Measurements from ENCODE around the gene IGSF9B.

Gene IGSF9B

DNA sequence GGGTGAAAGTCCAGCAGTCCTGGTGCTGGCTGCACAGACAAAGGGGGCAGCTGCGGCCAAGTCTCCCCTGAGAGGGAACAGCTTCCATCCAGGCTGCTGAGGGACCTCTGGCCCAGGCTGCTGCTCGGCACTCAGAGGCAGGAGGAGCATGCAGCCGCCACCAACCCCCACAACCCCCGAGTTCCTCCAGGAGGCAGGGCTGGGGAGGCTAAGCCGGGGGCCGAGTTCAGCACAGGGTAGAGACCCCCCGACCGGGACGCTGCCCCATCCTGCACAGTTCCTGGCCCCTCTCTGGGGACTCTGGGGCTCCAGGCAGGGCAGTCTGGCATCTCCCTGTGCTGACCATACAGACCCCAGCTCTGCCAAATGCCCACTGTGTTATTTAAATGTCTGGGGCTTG lies 20.2 kb downstream of the IGSF9B start:
- DNase-seq (ENCODE audit: low spot score): no peak

DNA sequence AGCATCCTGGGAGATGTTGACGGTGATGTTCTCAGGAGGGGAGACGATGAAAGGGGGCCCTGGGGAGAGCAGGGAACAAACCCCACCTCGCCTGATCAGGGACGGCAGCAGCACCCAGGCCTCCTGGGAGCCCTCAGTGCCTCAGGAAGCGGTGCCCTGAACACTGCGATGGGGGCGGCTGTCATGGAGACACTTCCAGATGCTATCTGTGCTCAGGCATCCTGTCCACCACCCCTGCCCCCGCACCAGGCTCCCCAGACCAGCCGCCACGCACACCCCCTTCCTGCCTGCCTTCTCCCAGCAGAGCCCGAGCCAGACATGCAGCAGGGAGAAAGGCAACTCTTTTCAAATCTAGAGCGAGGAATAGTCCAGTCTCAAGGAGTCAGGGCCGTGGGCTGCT lies 20.6 kb downstream of the IGSF9B start:
- no peak for DNase-seq (ENCODE audit: low spot score)

DNA sequence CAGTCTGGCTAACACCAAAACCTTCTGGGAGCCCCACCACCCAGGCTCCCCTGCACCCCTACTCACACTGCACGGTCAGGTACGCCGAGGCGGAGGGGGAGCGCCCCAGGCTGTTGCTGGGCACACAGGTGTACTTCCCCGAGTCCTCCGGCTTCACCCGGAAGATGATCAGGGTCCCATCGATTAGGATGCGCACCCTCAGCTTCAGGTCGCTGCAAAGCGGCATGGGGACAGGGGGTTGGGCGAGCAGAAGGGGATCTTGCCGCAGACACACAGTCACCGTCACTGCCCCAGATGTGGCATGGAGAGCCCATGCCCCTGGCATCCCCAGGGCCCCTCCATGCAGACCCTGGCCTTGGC lies 21.2 kb downstream of the IGSF9B start:
- no peak for DNase-seq (ENCODE audit: low spot score)

DNA sequence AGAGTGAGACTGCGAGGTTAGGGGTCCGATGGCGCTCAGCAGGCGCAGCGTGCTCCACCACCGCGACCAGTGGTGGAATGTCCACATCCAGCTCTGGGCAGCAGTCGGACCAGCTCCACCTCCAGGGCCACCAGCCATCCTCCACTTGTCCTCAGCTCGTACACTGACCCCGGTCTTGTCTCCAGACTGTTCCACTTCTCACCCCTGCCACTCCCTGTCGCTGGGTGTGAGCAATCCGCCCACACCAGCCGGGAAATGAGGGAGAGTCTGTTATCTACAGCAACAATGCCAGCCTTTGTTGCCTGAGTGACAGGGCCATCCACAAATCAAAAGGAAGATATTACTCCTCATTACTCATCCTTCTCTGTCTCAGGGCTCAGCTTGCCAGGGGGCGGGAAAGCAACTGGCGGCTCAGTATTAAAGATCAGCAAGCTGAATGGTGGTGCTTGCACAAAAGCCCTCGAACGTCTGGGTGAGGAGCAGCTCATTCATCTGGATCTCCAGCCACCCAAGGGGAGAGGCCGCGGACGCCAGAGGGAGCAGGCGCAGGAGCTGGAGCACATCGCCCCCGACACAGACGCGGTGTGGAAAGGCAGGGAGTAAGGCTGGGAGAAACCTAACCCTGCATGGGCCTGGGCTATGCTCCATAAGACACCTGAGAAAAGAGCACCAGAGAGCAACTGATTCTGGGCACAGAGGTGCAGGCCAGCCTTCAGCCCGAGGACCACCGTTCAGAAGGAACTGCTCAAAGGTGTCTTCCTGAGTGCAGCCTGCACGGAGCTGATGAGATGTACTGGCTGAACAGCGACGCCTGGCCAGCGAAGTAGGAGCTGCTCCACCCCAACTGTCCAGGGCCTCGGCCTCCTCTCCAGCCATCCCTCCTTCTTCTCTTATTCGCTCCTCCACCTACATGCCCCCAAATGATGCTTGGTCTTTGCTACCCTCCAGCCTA lies 21.9 kb downstream of the IGSF9B start:
- peak; percentile 96 for DNase-seq (ENCODE audit: low spot score)

DNA sequence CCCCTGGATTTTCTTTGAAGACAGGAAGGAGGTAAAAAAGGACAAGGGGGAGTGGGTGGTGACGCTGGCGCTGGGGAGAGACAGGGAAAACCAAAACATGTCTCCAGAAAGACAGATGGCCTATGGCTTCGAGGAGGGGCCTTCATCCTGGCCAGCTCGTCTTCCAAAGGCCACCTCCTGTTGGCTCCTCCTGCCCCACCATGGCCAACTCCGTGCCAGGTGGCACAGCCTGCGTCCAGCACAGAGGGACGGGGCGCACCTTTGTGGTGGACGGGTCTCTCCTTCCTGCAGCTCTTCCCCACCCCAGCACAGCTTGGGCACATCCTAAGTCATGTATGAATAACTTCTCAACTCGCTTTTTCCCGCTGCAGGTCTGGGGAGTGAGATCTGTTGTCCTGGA lies 22.7 kb downstream of the IGSF9B start:
- DNase-seq (ENCODE audit: low spot score): no peak

DNA sequence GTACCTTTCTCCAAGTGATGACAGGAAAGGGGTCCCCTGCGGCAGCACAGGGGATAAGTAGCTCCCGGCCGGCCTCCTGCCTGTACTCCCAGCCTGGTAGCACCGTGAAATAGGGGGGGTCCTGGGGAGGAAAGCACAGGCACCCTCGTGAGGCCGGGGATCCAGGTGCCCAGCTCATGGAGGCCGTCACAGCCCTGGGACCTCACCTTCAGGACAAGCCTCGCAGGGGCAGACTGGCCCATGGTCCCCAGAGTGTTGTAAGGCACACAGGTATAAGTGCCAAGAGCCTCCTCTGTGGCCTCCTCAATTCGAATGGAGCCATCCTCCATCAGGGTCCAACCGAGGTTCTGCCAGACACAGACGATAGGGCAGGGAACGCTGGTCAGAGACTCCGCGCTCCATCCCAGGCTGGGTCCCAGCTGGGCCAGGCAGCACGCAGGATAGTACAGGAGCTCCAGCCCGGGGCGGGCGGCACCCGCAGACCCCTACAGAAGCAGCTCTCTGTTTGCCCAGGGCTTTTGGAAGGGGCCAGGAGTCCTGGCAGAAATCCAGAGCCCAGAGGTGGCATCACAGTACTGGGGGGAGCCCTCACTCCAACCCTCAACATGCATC lies 25.2 kb downstream of the IGSF9B start:
- DNase-seq (ENCODE audit: low spot score): no peak

DNA sequence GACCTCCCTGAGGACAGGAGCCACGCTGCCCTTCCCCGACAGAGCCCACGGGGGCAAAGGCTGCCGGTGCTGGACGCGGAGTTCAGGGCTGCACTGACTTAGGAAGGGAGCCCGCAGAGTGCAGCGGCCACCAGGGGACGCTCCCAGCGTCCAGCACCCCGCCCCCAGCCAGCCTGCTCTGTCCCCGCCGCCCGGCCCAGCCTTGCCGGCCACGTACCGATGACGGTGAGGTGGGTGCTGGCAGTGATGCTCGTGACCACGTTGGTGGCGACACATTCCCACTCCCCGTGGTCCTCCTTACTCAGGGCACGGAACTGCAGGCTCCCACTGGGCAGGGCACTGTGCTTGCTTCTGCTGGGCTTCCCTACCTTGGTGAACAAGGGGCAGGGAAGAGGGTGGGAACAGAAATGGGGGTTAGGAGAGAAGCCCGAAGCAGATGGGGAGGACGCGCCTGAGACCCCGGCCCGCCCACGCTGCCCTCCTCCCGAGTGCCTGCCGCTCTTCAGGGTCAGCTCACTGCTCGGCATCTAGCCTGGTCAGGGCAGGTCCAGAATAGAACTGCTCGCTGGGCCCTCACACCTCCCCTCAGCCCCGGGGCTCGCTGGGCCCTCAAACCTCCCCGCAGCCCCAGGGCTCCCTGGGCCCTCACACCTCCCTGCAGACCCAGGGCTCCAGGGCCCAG lies 25.9 kb downstream of the IGSF9B start:
- no peak for DNase-seq (ENCODE audit: low spot score)

DNA sequence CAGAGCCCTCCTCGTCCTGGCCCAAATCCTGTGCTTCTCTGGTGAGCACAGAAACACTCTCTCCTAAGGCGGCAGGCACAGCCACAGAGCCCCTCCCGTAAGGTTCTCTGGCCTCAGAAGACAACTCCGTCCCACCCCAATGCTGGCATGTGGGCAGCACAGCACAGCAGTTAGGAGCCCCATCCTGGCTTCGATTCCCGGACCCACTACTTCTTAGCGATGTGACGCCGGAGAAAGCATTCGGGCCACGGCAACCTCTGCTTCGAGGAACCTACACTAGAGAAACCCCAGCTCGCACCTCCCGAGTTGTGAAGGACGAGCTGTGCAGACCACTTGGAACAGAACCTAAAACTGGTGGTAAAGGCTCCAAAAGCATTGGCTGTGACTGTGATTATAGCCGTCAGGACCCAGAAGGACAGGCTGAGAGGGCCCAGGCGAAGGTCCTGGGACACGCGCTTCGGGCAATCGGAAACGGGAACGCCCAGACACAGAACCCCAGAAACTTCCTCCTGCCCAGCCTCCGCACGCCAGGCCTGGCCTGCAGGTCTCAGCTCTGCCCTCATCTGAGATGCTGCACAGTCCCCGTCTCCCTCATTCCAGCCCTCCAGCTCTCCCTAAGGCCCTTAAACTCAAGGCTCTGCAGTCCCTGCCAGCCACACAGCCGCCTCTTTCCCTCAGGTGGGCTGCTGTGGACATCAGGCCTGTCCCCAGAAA lies 26.6 kb downstream of the IGSF9B start:
- no peak for DNase-seq (ENCODE audit: low spot score)

DNA sequence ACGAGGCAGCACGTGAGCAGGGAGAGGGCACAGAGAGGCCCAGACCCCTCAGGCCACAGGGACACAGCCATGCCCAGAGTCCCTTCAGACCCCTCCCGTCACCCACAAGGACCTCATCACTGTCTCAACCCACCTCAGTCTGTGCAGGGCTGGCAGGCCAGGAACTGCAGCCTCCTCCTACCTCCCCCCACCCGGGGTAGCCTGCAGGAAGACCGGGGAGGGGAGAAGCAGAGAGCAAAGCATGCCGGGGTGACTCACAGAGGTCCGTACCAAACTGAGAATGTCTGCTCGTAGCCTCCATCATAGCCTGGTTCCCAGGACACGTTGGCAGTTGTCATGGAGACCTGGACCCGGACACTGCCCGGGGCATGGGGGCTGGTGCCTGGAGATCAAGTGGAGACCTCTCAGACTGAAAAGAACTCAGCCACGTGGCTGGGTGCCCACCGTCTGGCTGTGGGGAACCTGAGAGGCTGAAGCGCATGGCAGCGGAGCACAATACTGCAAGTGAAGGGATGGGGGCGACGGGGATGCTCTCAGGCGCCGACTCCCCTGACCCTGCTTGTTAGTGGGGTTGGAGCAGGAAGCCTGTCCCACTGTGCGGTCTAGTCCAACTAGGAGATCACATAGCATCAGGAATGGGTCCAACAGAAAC lies 27.2 kb downstream of the IGSF9B start:
- DNase-seq (ENCODE audit: low spot score): no peak

DNA sequence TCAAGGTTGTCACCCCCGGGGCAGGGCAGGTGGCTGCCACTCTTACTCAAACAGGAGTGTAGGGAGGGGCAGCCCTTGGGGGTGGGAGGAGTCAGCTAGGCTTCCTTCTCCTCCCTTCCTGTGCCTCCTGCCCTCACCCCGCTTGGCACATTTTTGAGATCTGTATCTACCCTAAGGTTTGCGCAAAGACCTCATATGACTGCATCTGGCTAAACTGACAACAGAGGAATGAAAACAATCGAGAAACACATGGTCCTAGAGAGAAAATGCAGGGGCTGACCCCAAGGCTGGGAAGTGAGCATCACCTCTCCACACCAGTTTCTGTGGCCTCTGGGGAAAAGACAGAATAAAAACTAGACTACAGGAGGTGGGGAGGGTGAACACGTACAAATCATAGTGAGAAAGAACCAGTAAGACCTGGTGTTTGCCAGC lies 28.1 kb downstream of the IGSF9B start:
- no peak for DNase-seq (ENCODE audit: low spot score)

DNA sequence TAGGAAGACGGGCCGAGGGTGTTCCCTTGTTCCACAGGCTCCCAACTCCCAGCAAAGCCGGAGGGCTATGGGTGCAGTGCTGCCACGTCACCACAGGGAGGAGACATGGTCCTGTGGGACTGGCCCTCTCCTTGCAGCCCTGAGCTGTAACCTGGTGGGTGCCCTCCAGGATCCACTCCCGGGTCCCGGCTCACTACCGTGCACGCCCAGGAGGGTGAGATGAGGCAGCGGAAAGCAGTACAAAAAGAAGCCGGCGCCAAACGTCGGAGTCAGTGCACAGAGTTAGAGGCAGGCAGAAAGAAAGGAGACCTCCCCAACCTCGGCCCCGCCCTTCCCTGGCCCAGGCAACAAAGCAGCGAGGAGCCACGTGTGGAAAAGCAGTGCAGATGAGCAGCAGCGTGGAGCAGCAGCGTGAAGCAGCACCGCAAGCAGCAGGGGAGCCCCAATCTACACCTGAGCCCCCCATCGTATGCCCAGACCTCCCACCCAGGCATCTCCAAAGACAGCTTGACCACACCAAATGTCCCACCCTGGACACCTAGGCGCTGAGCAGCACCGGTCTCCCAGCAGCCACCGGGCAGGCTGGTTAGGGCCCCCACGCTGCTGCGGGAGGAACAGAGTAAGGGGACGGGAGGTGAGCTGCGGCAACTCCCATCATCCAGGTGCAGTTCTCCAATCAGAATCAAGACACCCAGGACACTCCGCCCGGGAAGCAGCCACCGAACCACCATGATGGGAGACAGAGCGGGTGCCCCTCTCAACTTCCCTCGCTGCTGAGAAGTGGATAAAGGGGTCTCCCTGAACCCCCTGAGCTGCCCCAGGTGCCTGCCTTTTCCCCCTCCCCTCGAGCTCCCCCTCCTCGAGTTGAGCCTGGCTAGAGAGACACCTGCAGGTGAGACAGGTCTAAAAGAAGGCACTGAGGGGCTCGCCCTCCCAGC lies 28.8 kb downstream of the IGSF9B start:
- peak; percentile 78 for DNase-seq (ENCODE audit: low spot score)

DNA sequence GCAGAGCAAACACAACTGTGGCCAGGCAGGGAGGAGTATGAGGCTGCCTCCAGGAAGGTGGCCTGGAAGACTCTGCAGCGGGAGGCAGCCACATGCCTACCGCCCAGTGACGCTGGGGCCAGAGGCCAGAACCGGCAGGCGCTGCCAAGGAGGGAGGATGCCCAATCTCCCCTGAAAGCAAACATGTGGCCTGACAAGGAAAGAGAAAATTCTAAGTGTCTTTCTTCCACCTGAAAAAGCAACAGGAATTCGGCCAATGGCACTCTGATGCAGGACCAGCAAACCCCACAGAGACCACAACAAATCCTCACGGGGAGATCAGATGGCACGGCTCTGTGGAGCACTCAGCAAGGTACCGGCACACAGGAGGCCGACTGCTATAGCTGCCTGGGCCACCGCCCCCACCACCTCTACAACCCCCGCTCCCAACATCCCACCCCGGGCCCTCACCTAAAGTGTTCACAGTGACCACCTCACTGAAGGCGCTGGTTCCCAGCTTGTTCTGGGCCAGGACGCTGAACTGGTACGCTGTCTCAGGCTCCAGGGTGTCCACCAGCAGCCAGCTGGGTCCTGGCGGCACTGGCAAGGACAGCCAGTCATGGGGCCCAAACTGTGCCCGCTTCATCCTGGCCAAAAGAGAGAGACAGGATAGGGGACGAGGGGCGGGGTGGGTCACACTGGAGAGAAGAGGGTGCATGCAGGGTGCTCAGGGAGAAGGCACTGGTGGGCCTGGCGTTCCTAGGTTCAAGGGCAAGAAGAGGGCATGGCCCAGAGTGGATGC lies 30.1 kb downstream of the IGSF9B start:
- no peak for DNase-seq (ENCODE audit: low spot score)

DNA sequence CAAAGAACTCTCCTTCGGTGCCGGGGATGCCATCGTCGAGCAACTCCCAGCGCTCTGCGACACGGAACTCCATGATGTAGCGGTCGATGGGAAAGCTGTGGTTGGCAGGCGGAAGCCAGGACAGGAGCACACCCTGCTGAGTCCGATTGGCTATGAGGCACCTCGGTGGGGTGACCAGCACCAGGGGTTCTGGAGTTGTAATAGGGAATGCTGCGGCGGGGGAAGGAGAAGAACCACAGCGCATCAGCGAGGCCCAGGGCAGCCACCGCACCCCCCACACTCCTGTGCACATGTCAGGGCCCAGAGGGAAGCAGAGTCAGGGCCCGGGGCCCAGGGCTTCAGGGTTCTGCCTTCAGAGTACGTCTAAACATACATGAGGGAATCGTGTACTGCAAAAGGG lies 31.0 kb downstream of the IGSF9B start:
- no peak for DNase-seq (ENCODE audit: low spot score)

DNA sequence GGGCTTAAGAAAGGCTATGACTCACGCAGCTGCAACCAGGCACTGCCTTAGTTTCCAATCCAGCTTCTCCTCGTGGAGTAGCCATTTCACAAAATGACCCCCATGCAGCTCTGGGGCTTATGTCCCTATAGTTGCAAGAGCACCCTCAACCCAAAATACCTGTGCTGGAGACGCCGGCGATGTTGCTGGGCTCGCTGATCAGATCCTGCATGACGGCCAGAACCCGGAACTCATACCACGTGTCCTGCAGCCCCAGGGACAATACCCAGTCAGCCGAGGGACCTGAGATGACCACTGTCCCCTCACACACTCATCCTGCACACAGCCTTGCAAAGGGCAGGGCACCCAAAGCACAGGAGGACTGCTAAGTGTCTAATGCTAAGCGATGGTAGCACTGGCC lies 32.1 kb downstream of the IGSF9B start:
- DNase-seq (ENCODE audit: low spot score): no peak

DNA sequence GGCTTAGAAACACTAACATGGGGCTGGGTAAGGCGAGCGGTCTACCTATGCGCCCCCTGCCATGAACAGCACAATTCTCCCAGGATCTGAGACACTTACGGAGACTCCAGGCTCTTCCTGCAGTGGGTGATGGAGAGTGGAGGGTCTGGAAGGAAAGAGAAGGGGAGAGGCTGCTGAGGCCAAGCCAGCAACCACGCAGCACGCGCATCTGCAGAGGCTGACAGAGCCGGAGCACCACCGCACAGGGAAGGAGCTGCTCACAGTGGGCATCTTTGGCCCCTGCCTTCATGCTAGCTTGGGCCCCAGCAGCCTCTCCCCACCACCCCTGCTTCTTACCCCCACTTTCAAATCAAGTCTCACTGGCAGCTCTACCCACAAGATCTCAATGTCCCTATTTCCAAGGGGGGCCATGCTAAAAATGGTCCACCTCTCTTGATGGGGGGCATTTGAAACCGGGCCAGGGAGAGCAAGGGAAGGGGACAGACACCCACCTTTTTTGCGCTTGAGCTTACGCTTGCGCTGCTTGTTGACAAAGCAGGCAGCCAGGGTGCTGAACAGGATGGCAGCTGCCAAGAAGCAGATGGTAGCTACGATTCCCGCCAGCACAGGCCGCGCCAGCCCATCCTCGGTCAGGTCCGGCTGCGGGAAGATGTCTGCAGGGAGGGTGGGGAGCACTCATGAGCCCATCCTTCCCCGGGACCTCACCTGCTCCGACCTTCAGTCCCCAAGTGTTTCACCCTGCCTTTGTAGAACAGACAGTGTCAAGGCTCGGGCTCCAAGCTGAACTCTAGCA lies 34.5 kb downstream of the IGSF9B start:
- peak; percentile 44 for DNase-seq (ENCODE audit: low spot score)

DNA sequence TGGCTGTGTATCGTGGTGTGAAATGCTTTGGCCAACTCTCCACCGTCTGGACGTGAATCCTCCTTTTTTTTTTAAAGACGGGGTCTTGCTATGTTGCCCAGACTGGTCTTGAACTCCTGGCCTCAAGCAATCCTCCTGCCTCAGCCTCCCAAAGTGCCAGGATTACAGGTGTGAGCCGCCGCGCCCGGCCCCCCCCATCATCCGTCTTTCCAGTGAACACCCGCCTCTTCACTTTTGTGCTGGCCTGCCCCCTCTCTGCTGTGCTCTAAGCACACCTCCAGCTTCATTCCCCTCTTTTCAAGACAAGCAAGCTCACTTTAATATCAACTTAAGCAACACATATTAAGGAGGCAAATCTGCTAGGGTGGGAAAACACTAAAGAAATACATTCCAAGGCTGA lies 35.3 kb downstream of the IGSF9B start:
- no peak for DNase-seq (ENCODE audit: low spot score)

DNA sequence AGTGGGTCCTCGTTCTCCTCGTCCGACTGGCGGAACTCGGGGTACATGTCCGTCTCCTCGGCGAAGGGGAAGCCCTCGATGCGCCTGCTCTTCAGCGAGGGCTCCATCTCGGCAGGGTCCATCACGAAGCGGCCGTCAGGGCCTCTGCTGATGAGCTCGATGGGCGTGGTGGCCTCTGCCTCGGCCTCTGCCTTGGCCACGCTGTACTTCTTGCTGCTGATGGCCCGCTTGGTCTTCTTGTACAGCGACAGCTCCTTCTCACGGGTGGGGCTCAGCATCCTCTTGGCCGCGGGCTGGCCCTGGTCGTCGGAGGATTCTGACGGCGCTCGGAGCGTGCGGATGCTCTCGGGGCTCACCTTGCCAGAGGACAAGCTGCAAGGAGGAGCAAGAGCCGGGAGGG lies 35.7 kb downstream of the IGSF9B start:
- DNase-seq (ENCODE audit: low spot score): no peak

DNA sequence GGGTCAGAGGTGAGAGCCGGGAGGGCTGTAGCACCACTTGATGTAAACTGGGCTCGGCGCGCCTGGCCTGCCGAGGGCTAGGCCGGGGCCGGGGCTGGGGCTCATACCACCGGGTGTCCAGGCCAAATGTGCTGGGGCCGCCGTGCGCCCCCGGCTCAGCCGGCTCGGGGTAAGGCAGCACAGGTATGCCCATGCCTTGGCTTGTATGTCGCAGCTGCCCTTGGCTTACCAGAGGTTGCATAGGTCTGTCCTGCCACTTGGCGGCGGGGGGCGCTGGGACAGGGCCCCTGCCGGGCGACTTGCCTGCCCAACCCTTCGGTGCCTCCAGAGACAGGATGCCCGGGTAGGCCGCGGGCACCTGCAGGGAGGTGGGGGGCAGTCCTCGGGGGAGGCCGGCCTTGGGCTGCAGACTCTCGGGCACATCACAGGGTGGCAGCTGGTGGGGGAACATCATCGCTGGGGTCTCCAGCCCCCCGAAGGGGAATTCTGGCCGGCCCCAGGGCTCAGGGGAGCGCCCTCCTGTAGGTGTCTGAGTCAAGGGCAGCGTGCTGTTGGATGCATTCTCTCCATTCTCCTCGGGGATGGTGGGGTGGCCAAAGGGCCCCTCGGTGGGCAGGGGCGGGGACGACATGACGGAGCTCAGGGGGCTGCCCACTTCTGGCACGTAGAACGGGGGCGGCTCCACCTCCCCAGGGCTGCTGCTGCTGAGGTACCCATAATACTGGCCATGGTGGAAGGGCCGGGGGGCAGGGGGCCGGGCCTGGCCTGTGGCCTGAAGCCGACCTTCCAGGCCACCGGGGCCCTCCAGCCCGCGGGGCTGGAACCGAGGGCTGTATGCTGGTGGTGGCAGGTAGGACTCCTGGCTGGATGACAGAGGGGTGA lies 36.4 kb downstream of the IGSF9B start:
- DNase-seq (ENCODE audit: low spot score): no peak
